GM21390 (cell line): ENCODE measurements around the gene DOCK1.

ENCODE experiments used
- ATAC-seq: cut with Tn5 transposase; IDR thresholded peaks from one replicate; pipeline ENCODE4 v1.9.1; 2021; ENCODE audit not compliant: unreplicated experiment

The DOCK1 gene

DNA sequence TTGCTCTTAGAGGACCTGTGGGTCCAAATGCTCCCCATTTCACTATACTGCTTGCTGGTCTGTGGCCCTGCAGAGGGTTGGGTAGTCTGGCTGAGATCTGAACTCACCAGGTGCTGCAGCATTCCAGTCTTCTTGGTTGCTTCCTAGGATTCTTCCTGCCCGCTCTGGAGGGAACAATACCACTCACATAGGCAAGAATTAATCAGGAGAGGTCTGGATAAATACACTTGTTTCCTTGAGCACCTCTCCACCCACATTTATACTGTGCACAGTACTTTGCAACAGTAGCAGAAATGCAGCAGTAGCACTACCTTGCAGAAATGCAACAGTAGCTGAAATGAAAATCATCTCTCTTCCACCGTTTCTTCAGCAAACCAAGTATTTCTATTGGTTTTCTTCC lies 165.9 kb downstream of the DOCK1 start:
- ATAC-seq: no peak

DNA sequence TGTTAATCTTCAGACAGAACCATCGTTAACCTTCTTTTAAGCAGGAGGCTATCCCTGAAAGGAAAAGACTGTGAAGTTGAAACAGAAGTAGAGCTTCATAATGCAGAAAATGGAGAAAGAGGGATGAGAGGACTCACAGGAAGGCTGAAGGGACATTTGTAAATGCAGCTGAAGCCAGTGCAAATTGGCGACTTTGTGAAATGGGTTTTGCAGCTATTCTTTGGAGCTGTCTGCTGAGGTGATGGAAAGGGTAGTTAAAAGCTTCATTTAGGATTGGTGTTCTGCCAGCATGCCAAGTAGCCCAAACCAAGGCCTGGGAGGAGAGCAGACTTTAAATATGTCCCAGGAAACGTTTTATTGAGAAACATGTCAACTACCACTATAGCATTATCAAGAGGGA lies 168.4 kb downstream of the DOCK1 start:
- ATAC-seq: no peak

DNA sequence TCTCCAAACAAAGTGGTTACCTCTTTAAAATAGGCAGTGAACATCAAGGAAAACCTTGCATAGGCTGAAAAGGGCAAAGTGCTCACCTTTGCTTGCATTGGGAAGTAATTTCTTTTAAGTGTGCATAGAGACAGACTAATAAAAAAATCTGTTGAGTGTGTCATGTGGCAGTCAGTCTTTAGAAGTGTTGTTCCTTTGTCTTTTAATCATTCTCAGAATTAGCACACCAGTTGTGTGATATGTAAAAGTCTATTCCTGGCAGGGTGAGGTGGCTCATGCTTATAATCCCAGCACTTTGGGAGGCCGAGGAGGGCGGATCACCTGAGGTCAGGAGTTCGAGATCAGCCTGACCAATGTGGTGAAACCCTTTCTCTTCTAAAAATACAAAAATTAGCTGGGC lies 174.2 kb downstream of the DOCK1 start:
- ATAC-seq: no peak

DNA sequence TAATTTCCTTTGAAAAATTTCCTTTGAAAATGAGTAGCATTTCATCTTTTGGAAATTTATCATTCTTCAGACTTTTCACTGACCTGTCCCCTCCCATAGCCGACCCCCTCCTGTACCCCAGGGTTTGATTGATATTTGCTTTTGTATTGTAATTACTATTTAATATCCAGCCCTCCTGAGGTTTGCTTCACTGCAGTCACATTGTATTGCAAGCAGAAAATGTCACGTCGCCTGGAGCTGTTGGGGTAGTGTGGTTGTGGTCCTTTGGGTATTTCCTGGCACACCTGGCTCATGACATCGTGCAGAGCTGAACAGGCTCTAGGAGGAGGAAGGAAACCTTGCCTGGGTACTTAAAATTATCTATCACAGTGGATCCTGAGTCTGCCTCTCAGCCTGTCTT lies 175.1 kb downstream of the DOCK1 start:
- ATAC-seq: no peak

DNA sequence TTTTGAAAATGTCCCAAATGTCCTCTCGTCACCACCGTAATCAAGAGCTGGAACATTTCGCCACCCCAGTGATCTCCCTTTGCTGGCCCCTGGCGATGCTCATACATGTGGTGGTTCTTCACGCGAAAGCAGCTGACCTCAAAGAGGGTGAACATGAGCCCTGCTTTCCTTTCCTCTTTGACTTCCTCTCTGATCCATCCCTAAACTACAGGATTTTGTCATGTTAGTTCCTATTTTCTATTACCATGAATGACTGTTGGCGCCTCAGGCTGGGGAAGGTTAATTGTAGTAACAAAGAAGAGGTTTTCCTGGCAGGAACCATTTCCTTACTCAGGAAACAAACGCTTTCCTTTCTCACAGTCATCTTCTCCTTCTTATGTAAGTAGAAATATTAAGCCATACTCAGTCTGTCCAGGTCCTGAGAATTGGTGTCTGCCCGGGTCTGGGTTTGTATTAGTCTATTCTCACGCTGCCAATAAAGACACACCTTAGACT lies 176.7 kb downstream of the DOCK1 start:
- ATAC-seq: no peak

DNA sequence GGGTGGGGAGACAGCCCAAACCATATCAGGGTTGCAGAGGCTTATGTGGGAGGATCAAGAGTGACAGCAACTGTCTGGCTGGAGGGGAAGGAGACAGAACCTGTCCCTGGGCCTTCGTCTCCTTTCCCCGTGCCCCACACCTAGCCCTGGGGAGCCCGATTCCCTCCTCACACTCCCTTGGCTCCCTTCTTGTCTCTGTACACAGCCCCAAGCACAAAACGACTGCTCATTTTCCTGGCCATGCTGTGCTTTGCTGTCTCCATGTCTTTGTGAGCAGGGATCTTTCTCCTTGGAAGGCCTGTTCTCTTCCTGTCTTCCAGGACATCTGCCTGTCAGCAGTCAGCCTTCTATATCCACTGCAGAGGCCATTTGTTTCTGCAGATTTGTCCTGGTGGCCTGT lies 177.4 kb downstream of the DOCK1 start:
- no peak for ATAC-seq

DNA sequence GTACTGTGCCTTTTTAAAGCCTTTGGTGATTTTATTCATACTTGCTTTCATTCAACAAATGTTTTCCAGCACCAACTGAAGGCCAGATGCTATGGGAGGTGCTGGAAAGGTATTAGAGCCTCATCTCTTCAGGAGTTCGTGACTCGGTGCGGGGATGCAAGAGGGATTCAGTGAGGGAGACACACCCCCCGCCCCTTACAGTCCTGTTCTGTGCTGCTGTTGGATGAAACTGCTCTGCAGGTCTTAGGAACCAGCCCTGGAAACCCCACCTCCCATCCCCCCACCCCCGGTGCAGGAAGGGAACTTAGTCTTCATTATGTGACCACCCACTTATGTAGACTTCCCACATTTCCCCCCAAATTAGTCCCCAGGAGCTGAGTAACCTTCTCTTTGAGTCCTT lies 180.7 kb downstream of the DOCK1 start:
- no peak for ATAC-seq

DNA sequence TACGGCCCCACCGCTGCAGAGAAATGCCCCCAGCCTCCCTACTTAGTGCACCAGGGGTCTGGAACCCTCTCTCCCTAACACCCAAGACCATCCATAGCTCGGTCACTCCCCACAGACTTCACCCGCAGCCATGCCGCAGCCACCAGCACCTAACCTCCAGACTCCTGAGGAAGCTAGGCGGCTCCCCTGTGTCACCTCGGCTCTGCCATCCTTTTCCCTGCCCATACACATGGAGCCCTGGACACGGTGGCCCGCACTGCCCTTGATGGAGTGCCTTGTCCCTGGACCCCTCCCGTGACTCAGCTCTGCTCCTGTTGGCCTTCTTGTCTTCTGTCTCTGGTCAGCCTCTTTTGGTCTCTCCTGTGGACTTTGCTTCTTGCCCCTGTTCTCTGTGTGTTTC lies 183.7 kb downstream of the DOCK1 start:
- no peak for ATAC-seq

DNA sequence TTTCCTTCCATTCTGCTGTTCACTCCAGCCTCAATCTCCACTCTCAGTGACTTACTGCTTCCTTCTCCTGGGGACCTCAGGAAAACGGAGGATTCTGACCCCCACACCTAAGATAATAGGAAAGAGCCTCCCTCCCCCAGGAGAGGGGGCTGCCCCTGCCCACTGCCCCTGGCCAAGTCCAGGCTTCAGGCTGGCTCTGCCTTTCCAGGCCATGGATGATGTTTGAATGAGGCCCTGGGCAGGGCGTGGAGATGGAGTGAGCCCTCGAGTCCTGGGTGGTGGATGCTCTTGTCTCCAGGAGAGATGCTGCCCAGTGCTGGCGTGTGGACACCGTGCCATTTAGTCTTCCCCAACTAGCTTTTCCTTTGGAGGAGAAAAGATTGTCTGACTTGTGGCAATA lies 184.2 kb downstream of the DOCK1 start:
- no peak for ATAC-seq

DNA sequence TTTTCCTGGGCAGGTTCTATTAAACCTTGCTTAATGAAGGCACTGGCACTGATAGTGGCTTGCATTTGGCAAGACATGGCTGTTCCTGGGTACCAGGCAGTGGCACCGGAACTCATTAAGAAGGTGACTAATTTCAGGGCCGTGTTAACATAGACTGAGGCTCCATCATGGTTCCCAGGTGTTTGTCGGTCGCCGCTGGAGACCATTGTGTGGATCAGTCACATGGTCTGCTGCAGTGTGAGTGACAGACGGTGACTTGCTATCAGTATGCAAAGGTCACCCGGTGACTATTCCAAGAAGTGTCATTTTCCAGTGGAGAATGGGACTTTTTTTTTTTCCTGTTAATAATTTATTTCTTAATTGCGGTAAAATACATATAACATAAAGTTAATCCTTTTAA lies 184.9 kb downstream of the DOCK1 start:
- ATAC-seq: no peak

DNA sequence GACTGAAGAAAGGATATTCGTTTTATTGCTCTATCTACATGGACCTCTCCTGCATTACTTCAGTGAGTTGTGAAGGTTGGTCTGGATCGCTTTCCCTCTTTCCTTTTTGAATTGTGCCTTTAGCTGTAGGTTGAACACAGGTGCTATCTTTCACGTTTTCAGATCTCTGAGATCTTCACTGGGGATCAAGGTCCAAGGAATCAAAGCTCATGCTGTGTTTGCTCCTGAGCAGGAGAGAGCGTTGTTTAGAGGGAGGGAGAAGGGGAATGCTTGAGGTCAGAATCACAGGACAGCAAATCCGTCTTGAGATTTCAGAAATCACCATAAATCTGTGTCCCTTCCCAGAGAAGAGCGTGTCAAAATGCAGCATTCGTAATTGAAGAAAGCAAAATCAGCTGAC lies 186.1 kb downstream of the DOCK1 start:
- no peak for ATAC-seq

DNA sequence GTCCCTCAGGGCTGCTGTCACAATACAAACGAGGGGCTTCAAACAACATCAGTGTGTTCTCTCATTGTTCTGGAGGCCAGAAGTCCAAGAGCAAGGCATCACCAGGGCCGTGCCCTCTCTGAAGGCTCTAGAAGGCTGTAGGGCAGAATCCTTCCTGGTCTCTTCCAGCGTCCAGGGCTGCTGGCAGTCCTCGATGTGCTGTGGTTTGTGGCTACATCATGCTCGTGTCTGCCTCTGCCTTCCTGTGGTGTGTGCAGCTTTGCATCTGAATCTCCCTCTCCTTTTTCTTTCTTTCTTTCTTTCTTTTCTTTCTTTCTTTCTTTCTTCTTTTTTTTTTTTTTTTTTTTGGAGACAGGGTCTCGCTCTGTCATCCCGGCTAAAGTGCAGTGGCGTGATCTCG lies 187.7 kb downstream of the DOCK1 start:
- ATAC-seq: no peak

DNA sequence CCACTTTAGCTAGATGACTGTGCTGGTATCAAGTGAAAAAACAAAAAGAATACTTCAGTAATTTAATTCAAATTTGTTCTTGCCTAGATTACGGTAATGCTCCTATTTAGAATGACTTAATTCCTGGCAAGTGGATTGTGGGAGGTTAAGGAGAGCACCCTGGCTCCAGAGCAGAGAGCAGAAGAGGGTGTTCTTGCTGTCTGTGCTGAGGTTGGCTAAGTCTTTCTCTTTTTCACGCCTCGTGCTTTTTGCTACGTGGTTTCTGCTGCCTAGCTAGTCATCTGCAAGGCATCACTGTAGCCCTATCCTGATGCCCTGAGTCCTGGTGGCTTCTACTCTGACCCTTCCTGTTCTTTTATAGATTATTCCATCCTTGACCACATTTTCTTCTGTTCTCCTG lies 189.8 kb downstream of the DOCK1 start:
- no peak for ATAC-seq

DNA sequence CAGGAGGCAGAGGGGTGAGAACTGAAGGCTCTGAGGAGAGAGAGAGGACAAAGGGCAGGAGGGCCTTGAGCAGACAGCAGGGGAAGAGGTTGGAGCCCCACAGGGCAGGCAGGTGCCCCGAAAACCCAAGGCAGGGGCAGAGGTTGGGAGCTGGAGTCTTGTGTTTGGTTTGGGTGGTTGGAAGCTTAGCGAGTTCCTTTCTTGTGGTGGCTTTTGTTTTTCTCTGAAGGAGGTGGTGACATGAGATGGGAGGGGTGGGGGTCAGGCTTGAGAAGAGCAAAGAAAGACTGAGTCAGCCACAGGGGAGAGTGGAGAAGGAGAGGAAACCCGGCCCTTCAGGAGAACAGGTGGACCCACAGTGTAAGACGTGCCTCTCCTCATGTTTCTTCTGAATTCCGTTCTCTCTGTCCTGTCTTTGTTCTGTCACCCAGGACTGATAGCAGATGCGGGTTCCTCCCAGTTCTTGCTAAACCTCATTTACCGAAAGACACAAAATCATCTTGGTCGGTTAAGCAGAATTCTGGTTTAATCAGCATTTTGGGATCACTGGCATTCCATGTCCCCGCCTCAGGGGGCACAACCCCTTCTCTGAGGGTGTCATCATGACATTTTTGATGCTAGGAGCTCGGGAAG lies 195.9 kb downstream of the DOCK1 start:
- no peak for ATAC-seq

DNA sequence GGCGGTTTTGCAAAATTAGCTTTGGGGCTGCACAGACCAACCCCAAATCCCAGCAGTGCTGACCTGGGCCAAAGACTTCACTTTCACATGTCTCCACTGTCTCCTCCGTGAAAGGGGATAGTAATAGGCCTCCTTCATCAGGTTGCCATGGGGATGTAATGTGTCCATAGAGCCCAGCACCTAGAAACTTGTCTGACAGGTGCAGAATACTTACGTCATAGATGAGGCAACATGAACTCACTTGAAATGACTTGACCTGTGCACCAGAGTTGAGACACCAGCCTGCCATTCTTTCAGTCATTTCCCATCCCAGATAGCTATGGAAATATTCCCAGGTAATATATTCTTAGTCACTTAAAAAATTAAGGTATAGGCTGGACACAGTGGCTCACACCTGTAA lies 196.9 kb downstream of the DOCK1 start:
- ATAC-seq: no peak

DNA sequence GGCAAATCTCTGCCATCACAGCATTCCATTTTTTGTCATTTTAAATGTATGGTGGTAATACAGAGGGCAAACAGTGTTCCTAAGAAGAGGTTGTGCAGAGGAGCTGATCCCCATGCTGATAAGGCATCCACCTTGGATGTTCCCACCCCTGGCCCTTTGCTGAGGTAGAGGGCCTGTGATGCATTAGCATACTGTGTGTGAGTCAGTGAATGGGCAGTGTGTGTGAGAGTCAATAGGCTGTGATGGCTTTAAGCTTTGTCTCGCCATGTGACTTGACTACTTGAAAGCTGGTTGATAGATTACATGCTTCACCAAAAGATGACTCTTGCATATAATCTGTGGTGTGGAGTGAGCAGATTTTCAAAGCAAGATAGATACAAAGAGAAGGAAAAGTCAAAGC lies 209.9 kb downstream of the DOCK1 start:
- no peak for ATAC-seq

DNA sequence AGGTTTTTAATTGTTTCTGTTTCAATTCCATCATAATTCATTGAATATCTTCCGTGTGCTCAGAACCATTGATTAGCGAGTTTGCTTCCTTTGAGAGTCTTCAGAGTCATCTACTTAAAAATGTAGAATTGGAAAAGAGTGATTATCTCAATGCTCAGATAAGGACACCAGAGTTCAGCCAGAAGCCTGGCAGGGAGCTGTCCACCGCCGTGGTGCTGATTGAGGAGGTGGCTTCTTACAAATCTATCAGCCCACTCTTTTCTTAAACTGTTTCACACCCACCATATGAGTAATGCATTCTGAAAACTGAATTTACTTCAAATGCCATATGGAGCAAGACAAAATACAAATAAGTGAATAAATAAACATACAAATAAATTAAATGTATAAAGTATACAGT lies 211.9 kb downstream of the DOCK1 start:
- ATAC-seq: no peak

DNA sequence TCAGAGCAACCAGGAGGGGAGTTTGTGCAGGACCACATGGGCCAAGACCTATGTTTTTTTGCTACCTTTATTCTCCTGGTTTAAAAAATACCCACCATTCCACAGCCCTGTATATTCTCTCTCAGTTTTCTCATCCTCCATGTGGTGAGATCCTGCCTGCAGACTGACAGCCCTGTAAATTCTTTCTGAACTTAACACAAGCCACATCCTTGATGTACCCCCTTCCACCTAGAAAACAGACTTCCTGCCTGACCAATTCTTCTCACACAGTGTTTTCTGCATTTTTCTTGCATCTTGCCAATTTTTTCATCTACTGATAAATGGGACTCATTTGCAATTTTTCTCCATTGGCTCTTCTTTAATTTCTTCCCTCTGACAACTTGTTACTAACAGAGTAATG lies 212.8 kb downstream of the DOCK1 start:
- no peak for ATAC-seq

DNA sequence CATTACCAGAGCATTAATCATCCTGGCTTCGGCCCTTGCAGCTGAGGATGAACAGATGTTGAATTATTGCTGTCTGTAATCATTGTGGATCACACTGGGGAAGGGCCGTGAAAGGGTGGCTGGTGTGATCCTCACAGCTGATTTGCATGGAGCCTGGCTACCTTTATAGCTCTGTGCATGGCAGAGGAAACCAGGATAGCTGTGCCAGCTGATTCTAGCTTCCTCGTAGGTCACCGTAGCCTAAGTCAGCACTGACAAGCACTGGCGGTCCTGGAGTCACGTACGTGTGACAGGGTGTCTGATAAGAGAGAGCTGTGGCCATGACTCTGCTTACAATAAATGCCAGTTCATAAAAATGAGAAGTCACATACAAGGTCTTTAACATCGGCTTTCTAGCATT lies 214.7 kb downstream of the DOCK1 start:
- no peak for ATAC-seq

DNA sequence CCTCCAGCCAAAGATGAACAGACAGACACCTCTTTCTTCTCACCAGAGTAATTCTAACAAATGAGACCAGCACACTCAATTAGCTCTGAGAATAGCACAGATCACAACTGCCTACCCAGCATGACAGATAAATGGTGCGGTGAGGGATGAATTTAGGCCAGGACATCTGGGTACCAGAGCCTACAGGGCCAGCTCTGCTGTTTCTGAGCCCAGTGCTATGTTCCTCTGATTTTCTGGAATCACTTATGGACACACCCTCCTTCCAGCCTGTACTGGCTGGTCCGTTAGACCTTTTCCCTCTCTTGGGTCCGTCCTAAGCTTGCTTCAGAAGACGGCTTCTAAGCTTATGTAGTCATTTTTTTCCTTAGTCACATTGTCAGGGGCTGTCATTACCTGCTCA lies 217.6 kb downstream of the DOCK1 start:
- no peak for ATAC-seq

DNA sequence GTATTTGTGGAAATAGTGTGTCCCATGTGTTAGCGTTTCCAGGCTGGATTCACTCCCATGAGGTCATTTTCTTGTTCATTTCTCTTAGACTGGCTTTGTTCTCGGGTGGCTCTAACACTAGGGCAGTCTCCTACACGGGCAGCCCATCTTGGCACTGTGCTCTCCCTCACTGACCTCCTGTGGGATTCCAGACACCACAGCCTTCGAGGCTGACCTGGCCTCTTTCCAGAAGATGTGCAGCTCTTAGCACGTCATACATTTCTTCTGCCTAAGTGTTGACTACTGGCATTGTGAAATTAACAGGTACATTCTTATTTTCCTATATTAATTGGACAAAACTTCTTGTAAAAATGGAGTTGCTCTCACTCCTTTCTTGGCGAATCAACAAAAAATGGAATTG lies 218.4 kb downstream of the DOCK1 start:
- ATAC-seq: no peak

DNA sequence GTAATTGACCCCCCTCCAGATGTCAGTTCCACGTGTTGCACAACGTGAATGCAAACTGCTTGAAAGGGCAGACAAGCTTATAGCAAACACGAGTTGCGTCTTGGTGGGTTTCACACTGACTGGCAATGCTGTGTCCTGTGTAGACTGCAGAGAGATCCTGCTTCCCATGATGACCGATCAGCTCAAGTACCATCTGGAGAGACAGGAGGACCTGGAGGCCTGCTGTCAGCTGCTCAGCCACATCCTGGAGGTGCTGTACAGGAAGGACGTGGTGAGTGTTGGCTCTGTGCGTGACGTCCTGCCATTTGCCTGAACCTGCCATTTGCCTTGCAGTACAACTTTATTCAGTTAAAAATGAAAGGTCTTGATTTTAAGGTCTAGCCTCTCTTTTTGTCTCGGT lies 220.1 kb downstream of the DOCK1 start:
- ATAC-seq: no peak

DNA sequence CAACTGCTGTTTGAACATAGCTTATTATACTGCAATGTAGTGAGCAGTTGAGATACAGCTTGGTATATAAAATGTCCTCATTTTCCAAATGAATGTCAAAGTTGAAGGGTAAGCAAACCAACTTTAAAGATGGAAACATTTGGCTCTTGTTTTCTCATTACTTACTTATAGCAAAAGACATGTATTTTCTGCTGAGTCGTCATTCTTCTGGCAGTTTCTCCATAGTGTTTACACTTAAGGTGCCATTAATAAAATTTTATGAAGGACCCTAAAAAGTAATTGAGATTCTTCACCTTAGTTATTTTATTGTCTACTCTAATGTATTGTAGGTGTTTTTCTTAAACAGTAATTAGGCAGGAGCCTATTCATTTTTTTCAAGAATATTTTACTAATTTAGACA lies 222.6 kb downstream of the DOCK1 start:
- ATAC-seq: no peak

DNA sequence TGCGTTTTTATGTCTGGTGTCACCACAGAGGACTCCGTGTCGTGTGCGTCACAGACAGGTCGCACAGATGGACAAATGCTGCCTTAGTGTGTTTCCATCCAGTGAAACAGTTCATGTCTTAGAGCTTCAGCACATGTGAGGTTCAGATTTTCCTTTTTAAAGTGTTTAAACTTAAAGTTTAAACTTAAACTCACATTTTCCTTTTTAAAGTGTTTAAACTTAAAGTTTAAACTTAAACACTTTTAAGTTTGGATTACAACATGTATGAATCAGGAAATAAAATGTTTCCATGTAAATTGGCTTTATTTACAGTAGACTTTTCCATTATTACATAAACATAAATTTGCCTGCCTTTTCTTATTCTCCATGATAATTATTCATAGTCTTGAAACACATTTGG lies 223.9 kb downstream of the DOCK1 start:
- no peak for ATAC-seq
